ENCODE data around the gene NODAL.
"Not testable (repeated sequence)": the region's sequence is repeated elsewhere in the genome, so short reads cannot be mapped to it uniquely, and the experiment has no call there.

NODAL gene

DNA sequence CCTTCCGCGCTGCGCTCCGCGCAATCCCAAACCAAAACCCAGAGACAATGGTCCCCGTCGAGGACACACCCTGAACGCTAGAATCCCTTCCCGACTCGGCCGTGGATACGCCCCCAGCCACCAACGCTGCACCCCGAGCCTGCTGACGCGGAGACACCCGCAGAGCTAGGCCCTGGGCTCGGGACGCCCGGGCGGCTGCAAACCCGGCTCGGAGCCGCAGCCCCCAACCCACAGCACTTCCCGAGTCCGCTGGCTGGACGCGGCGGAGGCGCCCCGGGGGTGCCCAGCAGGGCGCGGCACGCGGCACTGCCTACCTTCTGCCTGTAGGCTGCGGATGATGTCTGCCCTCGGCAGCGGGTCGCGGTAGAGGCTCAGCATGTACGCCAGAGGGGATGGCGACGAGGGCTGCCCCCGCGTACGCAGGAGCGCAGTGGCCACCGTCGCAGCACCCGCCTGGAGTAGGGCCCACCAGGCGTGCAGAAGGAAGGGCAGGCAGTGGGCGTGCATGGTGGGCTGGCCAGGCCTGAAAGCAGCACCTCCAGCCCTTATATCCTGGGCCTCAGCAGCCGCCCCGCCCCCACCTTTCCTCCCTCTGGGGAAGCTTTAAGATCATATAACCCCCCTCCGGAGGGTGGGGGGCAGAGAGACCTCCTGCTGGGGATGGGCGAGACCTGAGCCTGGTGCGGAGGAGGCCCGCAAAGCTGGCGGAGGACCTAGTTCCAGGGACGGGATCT is at the start of gene NODAL:
NODAL (minus strand) TSS at position 521 of the 734 bp plus-strand sequence; CDS start at position 507, 14 bp downstream.
- DNase-seq (ENCODE audit: low spot score), result no peak

DNA sequence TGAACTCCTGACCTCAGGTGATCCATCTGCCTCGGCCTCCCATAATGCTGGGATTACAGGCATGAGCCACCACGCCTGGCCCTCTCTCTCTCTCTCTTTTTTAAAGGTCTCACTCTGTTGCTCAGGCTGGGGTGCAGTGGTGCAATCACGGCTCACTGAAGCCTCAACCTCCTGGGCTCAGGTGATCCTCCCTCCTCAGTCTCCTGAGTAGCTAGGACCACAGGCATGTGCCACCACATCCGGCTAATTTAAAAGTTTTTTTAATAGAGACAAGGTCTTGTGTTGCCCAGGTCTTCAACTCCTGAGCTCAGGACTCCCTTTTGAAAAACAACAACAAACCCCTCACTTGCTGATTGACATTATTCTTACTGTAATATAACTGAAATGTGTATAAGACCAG is 48.7 kb upstream of the NODAL start:
- DNase-seq (ENCODE audit: low spot score), result no peak

DNA sequence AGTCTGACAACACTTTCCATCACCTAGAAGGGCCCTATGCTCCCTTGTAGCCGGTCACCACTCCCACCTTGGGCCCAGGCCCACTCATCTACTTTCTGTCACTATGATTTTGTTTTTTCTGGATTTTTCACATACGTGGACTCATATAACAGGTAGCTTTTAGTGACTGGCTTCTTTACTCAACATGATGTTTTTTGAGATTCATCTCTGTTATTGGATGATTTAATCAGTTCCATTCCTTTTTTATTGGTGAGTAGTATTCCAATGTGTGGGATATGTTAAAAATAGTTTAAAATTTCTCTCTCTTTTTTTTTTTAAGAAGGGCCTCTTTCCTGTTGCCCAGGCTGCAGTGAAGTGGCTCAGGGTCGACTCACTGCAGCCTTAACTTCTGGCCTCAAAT is 46.3 kb upstream of the NODAL start:
- no peak for DNase-seq (ENCODE audit: low spot score)

DNA sequence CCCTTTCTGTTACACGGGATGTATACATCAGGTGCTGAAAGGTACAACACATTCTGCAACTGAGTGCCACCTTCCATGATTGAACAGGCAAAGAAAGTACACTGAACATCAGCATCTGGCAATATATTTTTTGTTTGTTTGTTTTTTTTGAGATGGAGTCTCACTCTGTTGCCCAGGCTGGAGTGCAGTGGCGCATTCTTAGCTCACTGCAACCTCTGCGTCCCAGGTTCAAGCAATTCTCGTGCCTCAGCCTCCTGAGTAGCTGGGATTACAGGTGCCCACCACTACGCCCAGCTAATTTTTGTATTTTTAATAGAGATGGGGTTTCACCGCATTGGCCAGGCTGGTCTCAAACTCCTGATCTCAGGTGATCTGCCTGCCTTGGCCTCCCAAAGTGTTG is 42.4 kb upstream of the NODAL start:
- DNase-seq (ENCODE audit: low spot score), result not testable (repeated sequence)

DNA sequence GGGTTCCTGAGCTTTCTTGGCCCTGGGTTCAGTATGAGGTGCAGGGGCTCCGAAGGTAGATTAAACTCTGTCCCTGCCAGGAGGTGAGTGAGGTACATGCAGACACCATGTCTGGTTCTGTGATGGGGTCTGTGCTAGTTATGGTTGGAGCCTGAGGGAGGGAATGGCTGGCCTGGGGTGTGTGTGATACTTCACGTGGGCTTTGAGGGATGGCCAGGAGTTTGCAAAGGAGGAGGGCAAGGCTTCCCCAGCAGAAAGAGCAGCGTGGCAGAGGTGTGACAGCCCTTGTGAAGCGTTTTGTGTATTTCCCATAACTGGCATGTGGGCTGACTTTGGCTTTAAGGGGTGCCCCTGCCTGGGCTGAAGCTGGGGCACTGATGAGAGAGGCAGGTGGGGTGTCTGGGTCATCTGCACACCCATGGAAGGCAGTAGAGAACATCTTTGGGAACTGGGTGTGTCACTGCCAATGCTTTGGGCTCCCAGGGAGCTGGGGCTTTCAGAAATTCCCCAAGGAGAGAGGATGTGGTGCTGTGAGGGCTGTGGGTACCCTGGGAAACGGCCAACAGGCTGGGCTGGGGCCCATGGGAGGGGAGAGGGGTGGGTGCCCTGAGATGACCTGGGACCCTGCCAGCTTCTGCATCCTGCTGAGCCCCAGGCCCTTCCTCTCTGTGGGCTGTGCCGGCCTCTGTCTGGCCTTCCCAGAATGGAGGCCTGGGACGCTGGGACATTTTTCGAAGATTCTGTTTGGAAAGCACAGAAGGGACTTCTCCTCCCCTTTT is 41.7 kb upstream of the NODAL start:
- no peak for DNase-seq (ENCODE audit: low spot score)

DNA sequence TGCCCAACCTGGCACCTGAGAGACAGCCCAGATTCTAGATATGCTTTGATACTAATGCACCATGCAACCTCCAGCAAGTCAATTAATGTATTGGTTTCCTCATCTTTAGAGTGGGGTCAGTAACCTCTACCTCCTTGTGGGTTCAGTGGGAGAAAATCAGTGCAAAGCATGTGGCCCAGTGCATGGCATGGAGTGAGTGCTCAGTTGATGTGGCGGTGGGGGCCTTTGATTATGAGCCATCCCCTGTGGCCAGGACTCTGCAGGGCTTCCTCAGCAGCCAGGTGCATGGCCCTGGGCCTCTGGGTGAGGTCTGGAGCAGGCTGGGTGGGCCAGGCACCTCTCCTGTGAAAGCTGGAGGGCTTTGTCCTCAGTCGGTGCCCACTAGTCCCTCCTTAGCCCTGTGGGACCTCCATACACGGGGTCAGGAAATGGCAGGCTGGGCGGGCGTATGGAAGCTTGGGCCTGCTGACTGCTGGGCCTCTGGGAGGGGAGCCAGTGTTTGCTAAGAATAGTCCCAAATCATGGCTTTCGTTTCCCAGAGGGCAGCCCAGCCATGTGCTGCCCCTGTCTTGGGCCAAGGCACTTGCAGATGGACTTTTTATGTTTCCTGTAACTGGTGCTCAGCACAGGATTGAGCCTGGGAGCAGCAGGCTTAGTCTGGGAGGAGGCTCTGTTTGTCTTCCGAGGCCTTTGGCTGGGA is 40.5 kb upstream of the NODAL start:
- no peak for DNase-seq (ENCODE audit: low spot score)

DNA sequence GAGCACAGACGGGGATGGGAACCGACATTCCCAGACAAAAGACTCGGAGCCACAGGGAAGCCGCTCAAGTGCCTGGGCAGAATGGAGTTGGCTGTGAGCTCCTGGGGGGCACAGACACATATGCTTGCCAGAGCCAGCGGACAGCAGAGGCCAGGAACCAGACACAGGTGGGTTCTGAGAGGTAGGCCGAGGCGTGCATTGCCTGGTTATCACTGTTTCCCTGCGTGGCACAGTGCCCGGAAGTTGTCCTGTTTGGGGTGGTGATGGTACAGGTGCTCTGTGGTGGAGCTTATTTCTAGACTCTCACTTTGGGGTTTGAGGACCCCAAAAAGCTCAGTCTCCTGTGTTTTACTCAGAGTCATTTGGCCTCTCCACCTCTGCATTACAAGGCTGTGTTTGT is 39.6 kb upstream of the NODAL start:
- no peak for DNase-seq (ENCODE audit: low spot score)

DNA sequence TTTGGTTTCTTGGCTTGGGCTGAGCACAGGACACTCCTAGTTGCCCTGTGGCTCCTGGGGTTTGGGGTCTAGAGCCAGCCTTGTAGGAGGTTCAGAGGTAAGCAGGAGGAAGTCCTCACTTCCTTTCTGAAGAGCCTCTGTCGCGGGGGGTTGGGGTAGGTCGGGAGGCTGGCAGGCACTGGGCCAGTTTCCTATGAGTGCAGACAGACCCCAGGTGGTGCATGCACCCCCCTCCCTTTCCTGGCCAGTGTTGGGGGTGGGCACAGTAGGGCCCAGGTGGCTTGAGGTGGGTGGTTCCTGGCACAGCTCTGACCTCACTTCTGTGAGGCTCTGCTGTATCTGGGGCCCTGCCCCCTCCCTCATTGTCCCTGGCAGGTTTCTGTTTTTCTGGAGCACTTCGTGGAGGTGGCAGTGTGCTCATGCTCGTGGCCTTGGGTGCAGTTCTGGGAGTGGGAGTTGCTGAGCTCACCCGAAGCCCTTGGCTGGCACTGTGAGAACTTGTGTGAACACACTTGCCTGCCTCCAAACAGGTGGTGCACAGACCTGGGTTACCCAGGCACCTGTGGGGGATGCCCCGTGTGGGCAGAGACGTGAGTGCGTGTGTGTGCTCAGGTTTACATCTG is 38.9 kb upstream of the NODAL start:
- DNase-seq (ENCODE audit: low spot score), result no peak

DNA sequence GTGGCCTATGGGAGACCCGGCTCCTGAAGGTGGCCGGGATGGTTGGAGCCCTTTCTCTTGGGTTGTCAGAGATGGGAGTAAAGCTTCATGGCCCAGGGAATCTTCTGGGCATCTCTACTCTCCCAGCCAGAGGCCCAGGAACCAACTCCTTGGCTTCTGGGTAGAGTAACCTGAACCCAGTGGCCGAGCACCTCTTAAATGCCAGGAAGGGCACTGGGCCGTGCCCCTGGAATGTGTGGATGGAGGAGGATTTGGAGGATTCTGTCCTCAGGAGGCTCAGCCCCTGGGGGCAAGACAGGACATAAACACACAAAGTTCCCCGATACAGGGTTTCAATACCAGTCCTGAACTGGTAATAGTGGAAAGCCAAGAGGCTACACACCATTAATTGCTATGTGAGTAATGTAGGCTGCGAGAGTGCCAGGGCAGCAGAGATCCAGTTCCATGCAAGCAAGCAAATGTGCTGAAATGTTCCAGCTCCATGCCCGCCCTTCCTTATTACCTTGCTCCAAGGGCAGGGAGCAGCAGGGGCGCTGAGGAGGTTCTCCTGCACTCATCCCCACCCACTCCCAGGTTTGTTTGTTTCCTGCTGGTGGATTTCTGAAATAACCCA is 38.3 kb upstream of the NODAL start:
- no peak for DNase-seq (ENCODE audit: low spot score)

DNA sequence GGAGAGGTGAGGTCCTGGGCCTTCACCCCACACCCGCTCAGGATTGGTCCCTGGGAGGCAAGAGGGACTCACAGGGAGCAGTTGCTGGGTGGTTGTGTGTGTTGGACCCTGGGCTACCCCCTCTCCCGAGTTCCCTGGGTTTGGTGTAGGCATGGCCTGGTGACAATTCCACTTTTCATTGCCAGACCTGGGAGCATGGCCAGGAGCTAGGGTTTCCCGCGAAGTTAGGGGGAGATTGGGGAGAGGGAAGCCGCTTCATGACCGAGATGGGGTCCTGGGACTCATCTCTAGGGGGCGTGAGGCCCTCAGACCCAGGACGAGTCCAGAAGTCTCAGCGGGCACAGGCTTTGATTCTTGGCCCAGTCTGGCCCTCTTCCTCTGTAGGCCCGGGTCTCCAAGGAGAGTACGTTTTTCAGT is 37.7 kb upstream of the NODAL start:
- no peak for DNase-seq (ENCODE audit: low spot score)

DNA sequence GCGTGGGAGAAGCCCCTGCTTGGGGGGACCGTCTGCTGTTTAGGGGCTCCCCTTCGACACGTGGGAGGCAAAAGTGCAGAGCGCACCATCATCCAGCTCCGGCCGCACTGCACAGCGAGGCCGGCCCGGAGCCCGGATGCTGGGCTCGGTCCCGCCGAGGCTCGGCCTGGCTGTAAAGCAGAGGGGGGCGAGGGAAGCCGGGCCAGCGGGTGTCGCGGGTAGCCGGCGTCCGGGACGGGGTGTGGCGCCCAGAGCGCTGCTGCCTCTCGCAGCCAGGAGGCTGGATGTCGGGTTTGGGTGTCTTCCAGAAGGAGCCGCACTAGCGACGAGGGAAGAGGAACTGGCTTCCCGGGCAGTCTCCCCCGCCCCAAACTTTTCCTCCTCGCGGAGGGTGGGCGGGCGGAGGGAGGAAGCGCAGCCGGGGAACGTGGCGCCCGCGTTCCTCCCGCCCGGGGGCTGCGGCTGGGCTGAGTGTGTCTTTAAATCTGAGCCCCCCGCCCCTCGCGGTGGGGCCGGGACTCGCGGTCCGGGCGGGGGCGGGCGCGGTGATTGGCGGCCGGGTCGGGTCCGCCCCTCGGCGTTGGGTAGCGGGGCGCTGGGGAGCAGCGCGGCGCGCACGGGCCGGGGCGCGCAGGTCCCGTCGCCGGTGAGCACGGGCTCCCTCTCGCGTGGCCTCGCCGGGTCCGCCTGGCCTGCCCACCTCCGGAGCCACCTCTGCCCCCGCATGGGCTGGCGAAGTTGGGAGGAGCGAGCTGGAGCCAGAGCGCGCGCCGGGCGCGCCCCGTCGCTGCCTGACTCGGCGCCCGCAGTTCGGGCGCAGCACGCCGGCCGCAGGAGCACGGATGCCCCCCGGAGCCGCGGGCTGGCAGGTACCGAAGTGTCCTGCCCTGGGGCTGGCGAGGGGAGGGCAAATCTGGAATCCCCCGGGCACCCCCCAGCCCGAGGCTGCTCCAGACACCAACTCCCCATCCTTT is 37.0 kb upstream of the NODAL start, which contains the start of gene PALD1:
PALD1 (plus strand) TSS at position 577 of the 974 bp plus-strand sequence. CDS start 47,185 bp downstream, outside the sequence.
- no peak for DNase-seq (ENCODE audit: low spot score)

DNA sequence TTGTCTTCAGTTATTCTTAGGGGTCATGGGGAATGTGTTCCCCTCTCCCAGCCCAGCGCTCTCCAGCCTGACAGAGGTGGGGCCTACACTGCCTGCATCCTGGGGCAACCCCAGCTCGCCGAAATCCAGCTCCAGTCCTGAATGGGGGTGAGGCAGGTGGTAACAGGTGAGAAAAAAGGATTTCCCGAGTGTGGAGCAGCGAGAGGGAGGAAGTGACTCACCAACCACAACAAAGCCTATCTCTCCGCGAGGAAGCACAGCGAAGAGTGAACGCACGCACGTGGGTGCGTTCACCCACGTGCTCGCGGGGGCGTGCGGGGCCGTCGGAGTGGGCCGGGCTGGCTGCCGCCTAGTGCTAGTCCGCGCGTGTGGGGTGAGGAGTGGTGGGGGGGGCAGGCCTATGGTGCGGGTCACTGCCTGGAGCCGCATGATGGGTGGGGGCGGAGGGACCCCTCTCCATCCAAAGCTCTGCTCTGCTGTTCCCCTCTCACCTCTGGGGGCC is 36.2 kb upstream of the NODAL start:
- DNase-seq (ENCODE audit: low spot score), result no peak

DNA sequence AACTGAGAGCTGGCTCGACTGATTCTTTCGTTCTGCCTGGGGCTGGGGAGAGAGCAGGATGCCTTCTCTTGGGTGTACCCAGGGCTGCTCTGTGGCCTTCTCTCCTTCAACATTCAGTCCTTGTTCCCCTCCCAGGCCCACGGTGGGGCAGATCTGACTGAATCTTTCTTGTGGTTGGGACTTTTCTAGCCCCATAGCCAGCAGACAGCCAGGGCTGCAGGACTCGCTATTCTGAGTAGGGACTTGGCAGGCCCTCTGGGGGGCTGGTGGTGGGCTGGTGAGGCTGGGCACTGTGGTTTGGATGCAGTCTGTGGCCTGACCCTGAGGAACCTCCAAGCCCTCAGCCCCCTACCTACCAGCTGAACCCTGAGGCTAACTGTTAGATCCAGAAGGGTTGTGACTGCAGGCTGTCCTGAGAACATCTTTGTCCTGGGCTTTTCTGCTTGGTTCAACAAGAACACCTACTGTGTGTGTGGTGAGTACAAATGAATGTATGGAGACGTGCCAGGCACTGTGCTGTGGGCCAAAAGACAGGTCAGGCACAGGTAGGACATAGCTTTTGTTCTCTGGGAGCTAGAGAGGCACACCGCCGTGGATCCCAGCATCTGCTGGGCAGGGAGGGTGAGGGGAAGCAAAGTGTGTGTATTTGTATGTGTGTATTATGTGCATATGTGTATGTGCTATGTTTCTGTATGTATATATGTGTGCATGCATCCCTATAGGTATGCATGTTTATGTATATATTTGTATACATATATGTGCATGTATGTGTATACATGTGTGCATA is 35.0 kb upstream of the NODAL start:
- DNase-seq (ENCODE audit: low spot score), result no peak

DNA sequence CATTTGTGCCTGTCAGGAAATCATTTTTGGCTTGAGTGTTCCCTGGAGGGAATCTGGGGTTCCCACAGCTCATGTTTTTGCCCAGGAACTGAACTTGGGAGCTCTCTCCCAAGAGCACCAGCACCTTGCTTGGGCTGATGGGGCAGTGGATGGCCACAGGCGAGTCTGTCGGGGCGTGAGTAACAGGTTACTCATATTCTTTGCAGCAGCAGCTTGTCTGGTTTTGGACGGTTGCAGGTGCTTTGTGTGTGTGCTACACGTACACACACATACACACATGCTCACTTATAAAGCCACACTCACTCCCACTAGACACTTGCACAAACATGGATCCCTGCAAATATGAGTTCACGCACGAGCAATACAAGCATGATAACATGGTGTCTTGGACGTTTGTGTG is 34.2 kb upstream of the NODAL start:
- DNase-seq (ENCODE audit: low spot score), result no peak

DNA sequence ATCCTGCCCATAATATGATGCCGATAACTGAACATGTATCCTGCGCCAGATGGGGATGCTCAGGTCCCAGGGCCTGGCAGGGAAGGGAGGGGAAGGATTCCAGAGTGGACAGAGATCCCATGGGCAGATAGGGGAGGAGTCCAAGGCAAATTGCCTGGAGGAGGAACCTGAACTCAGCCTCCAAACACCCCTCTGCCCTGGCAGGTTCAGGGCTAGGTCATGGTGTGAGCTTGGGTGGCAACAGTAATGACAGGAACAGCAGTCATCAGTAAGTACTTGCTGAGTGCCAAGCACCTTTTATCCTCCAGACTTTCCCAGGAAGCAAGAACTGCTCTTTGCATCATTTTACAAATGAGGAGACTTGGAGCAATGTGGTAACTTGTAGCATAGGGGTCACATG is 33.3 kb upstream of the NODAL start:
- DNase-seq (ENCODE audit: low spot score), result no peak

DNA sequence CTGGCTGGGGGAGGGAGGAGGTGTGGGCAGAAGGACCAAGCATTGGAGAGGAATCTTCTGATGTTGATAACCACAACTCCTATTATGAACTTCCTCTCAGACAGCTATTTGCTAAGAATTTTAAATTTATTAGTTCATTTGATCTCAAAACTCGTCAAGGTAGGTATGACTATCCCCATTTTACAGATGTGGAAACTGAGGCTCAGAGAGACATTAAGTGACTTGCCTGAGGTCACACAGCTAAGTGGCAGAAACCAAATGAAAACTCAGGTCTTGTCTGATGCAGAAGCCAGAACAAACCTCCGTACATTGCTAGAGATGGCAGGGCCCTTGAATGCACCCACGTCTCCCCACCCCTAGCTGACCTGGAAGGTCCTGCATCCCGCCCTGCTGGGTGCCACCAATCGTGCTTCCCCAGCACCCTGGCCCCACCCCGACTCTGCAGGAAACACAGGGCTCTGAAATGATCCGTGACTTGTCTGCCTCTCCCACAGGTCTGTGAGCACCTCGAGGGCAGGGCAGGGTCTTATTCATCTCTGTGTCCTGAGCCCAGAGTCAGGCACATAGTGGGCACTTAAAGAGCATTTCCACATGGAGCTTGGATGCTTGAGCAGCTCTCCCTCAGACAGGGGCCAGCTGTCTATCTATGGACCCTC is 31.4 kb upstream of the NODAL start:
- no peak for DNase-seq (ENCODE audit: low spot score)

DNA sequence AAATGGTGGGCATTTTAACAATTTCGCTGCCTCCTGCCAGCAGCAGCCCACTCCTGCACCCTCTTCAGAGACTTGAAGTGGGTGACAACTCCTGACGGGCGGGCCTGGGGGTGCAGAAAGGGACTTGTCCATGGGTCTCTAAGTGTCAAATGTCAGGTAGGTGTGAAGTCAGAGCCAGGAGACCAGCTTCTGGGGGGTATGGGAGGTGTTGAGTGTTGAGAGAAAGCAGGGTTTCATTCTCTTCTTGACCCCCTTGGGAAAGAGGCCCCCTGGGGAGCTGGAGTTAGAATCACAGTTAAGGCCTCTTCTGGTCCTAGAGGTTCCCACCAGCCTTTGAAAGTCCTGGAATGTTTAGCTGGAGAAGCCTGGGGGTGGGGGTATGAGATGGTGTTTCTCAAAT is 25.5 kb upstream of the NODAL start:
- DNase-seq (ENCODE audit: low spot score), result no peak

DNA sequence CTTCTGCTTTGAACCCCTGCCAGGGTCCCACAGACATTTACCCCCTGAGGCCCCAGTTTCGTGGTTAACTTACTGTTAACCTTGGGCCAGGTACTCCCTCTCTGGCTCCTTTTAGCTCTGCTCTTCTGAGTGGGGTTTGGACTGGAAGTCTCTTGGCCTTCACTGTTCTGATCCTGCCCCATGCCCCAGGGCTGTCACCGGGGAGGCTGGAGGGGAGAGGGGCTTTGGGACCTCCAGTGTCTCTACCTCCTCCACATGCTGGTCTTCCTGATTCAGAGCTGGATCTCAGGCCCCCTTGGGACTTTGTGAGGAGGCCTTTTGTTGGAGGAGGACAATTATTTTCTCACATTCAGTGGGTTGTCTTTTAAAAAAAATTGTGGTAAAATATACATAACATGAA is 24.4 kb upstream of the NODAL start:
- DNase-seq (ENCODE audit: low spot score), result no peak

DNA sequence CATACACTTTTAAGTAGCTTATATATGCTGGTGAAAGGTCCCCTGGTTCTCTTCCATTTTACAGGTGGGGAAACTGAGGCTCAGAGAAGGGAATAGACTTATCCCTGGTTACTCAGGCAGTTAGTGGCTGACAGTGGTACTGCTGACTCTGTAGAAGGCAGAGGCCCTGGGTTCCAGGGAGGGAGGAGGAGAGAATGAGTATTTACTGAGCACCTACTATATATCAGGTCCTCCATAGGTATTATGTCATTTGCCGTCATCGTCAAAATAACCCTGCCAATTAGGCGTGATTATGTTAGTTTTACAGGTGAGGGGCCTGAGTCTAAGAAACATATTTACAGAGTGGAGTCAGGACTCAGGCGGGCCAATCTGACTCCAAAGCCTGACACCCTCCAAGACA is 23.8 kb upstream of the NODAL start:
- DNase-seq (ENCODE audit: low spot score), result no peak

Data from hematopoietic multipotent progenitor cell treated with erythropoietin and hydrocortisone succinate and interleukin-3 and kit ligand, for 15 days (in vitro differentiated cells).